ENCODE measurements around the gene PRKAR1B.

The PRKAR1B gene

DNA sequence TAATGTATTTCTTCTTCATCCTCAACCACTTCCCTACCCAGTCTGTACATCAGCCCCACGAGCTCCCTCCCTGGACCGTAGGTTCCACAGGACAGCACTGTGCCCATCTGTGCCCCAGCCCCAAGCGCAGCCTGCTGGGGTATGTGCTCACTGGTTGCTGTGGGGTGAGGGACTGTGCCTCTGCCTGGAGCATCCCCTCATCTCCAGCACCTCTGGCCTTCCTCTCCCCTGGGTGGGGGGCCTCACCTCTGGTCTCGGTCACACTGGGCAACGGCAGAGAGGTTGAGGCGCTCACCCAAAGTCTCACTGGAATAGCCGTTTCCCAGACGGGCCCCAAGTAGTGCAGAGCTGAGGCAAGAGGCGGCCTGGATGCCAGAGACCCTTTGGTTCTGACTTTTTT lies 1.5 kb upstream of the PRKAR1B start:
- Histone ChIP-seq H3K27ac (ENCODE audit: poor library complexity, severe bottlenecking) (no peak overlapping the region), H3K4me1 (ENCODE audit: insufficient read depth, poor library complexity, severe bottlenecking) (peaks cover 9% of the 10 kb centered on the region), H3K36me3 (ENCODE audit: low read depth) (peaks cover 54% of the 10 kb centered on the region), H3K9me3 (ENCODE audit: severe bottlenecking) (peaks cover 11% of the 10 kb centered on the region), H3K4me3 (ENCODE audit: severe bottlenecking) (no peak overlapping the region), H3K27me3 (ENCODE audit: insufficient read depth, poor library complexity, severe bottlenecking) (no peaks in the 10 kb centered on the region)
- ATAC-seq (ENCODE audit: low read depth) (no peak), DNase-seq (ENCODE audit: low spot score) (peak; percentile 50)
- TF ChIP-seq, protein P1, sequence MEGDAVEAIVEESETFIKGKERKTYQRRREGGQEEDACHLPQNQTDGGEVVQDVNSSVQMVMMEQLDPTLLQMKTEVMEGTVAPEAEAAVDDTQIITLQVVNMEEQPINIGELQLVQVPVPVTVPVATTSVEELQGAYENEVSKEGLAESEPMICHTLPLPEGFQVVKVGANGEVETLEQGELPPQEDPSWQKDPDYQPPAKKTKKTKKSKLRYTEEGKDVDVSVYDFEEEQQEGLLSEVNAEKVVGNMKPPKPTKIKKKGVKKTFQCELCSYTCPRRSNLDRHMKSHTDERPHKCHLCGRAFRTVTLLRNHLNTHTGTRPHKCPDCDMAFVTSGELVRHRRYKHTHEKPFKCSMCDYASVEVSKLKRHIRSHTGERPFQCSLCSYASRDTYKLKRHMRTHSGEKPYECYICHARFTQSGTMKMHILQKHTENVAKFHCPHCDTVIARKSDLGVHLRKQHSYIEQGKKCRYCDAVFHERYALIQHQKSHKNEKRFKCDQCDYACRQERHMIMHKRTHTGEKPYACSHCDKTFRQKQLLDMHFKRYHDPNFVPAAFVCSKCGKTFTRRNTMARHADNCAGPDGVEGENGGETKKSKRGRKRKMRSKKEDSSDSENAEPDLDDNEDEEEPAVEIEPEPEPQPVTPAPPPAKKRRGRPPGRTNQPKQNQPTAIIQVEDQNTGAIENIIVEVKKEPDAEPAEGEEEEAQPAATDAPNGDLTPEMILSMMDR (IDR thresholded peaks at IDR 0.05; ENCODE audit: poor library complexity, severe bottlenecking), result no peak

DNA sequence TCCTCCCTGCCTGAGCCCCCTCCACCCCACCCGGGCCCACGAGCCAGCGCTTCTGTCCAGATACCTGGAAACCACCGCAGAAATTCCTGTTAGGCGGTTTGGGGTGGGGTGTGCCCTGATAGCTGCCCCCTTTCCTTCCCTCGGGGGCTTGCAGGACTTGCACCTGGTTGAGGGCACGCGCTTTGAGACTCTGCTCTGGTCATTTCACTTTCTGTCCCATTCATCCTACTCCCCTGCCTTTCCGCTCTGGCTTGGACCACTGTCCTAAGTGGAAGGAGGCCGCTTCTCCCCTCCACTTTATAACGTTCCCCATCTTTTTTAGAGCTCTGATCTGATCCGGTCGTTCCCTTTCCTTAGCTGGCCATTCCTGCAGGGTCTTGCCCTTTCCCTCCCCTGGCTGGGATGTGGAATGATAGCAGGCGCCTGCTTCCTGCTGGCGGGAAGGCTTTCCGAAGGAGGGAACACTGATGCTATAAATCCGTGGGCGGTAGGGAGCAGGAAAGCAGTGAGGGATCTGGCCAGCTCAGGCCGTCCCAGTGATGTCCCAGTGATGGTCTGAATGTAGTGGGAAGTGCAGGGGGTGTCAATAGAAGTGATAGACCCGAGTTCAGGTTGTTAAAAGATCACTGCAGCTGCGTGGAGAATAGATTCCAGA lies 852 bp upstream of the PRKAR1B start:
- peaks cover 9% of the 10 kb centered on the region for H3K4me1 ChIP-seq (ENCODE audit: insufficient read depth, poor library complexity, severe bottlenecking)
- TF ChIP-seq, protein P1 (IDR thresholded peaks at IDR 0.05; ENCODE audit: poor library complexity, severe bottlenecking), result no peak
- no peaks in the 10 kb centered on the region for H3K27me3 ChIP-seq (ENCODE audit: insufficient read depth, poor library complexity, severe bottlenecking)
- H3K4me3 ChIP-seq (ENCODE audit: severe bottlenecking), result peak overlapping the region; percentile 85
- DNase-seq (ENCODE audit: low spot score), result no peak
- H3K9me3 ChIP-seq (ENCODE audit: severe bottlenecking), result peaks cover 5% of the 10 kb centered on the region
- peaks cover 54% of the 10 kb centered on the region for H3K36me3 ChIP-seq (ENCODE audit: low read depth)
- peak; percentile 30; the same call in 2 of the 3 replicates for ATAC-seq (ENCODE audit: low read depth)
- peak overlapping the region; percentile 66 for H3K27ac ChIP-seq (ENCODE audit: poor library complexity, severe bottlenecking)

DNA sequence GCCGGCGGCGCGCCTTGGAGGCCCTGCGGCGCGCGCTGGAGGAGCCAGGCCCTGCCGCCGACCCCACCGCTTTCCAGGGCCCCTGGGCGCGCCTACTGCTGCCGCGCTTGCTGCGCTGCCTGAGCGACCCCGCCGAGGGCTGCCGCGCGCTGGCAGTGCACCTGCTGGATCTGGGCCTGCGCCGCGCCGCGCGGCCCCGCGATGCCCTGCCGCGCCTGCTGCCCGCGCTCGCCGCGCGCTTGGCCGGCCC lies 302 bp downstream of the PRKAR1B start:
- no peak for ATAC-seq (ENCODE audit: low read depth)
- H3K27ac ChIP-seq (ENCODE audit: poor library complexity, severe bottlenecking), result peak overlapping the region; percentile 66
- peak overlapping the region; percentile 85 for H3K4me3 ChIP-seq (ENCODE audit: severe bottlenecking)
- H3K9me3 ChIP-seq (ENCODE audit: severe bottlenecking), result peaks cover 5% of the 10 kb centered on the region
- no peaks in the 10 kb centered on the region for H3K27me3 ChIP-seq (ENCODE audit: insufficient read depth, poor library complexity, severe bottlenecking)
- TF ChIP-seq, protein P1 (IDR thresholded peaks at IDR 0.05; ENCODE audit: poor library complexity, severe bottlenecking), result no peak
- H3K4me1 ChIP-seq (ENCODE audit: insufficient read depth, poor library complexity, severe bottlenecking), result peaks cover 9% of the 10 kb centered on the region
- DNase-seq (ENCODE audit: low spot score), result no peak
- peaks cover 46% of the 10 kb centered on the region for H3K36me3 ChIP-seq (ENCODE audit: low read depth)

DNA sequence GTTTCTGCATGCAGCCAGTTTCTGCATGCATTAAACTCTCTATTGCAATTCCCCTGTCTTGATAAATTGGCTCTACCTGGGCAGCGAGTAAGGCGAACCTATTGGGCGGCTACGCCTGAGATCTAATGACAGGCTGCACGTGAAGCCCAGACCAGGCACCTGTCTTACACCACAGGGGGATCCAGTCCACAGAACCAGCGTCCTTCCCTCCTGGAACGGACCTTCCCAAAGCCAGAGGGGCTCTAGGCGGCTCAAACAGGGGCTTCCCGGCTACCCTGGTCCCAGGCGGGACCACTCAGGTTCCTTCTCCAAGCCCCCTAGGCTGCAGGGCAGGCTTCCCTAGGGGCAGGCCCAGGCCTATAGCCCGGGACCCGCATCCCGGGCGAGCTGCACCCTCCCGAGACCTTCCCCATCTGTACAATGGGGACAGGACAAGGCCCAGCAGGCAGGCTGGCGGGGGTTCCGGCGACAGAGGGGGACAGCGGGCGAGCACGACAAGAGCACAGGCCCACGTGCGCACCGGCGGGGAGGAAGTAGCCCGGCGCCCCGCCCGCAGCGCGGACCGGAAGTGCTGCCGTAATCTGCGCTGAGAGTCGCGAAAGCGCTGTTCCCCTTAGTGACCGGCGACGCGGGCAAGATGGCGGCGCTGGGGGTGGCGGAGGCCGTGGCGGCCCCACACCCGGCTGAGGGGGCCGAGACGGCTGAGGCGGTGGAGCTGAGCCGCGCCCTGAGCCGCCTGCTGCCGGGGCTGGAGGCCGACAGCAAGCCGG lies 812 bp downstream of the PRKAR1B start, which contains the start of gene DNAAF5:
DNAAF5 (plus strand) TSS at position 616 of the 770 bp plus-strand sequence; CDS start at position 638, 22 bp downstream.
- H3K4me3 ChIP-seq (ENCODE audit: severe bottlenecking), result peak within 1 kb of the TSS; percentile 85
- H3K9me3 ChIP-seq (ENCODE audit: severe bottlenecking), result peaks cover 5% of the 10 kb centered on the region
- peak within 1 kb of the TSS; percentile 66 for H3K27ac ChIP-seq (ENCODE audit: poor library complexity, severe bottlenecking)
- peaks cover 45% of the 10 kb centered on the region for H3K36me3 ChIP-seq (ENCODE audit: low read depth)
- TF ChIP-seq, protein P1 (IDR thresholded peaks at IDR 0.05; ENCODE audit: poor library complexity, severe bottlenecking), result no peak
- H3K4me1 ChIP-seq (ENCODE audit: insufficient read depth, poor library complexity, severe bottlenecking), result peaks cover 9% of the 10 kb centered on the region
- peak; percentile 71 for ATAC-seq (ENCODE audit: low read depth)
- H3K27me3 ChIP-seq (ENCODE audit: insufficient read depth, poor library complexity, severe bottlenecking), result no peaks in the 10 kb centered on the region
- peak; percentile 82 for DNase-seq (ENCODE audit: low spot score)

All from RWPE2 (cell line).